HG02642 (cell line): ENCODE results near the gene SULT1A3.
"Not testable (repeated sequence)": the region's sequence is repeated elsewhere in the genome, so short reads cannot be mapped to it uniquely, and the experiment has no call there.

ENCODE experiments used
- ATAC-seq: cut with Tn5 transposase; IDR thresholded peaks from one replicate; pipeline ENCODE4 v1.9.1; 2021; ENCODE audit warnings: mild to moderate bottlenecking; ENCODE audit not compliant: unreplicated experiment, poor library complexity

The SULT1A3 gene

GRCh38 chr16:30186444-30186781 lies 12.6 kb upstream of the SULT1A3 start:
- ATAC-seq, result no peak

- no peak for ATAC-seq
These were observed 12.1 kb upstream of the SULT1A3 start for GRCh38 chr16:30186782-30187555.

GRCh38 chr16:30187556-30187865 lies 11.5 kb upstream of the SULT1A3 start:
- ATAC-seq, result no peak

GRCh38 chr16:30187971-30188561 lies 11.0 kb upstream of the SULT1A3 start:
- ATAC-seq, result no peak

GRCh38 chr16:30191158-30191557 lies 7.9 kb upstream of the SULT1A3 start:
- not testable (repeated sequence) for ATAC-seq

GRCh38 chr16:30193098-30193497 lies 6.0 kb upstream of the SULT1A3 start:
- ATAC-seq, result peak; percentile 6

GRCh38 chr16:30193615-30194014 lies 5.4 kb upstream of the SULT1A3 start, which contains the start of the genes BOLA2B and SLX1A:
TSS of gene BOLA2B (minus strand) at chr16:30193666. CDS start at chr16:30193595, 71 bp downstream.
TSS of gene SLX1A (plus strand) at chr16:30193875. CDS start at chr16:30194085, 210 bp downstream.
- peak; percentile 88 for ATAC-seq

GRCh38 chr16:30194172-30194925 lies 4.7 kb upstream of the SULT1A3 start:
- peak; percentile 68 for ATAC-seq

- ATAC-seq, result not testable (repeated sequence)
These were observed 2.1 kb upstream of the SULT1A3 start for GRCh38 chr16:30197001-30197400.

GRCh38 chr16:30199608-30200343 lies 721 bp downstream of the SULT1A3 start:
- ATAC-seq, result not testable (repeated sequence)

- ATAC-seq, result not testable (repeated sequence)
These were observed 6.6 kb downstream of the SULT1A3 start for GRCh38 chr16:30205541-30206236.

GRCh38 chr16:30206252-30206651 lies 7.2 kb downstream of the SULT1A3 start:
- not testable (repeated sequence) for ATAC-seq

GRCh38 chr16:30207063-30207704 lies 8.1 kb downstream of the SULT1A3 start:
- ATAC-seq, result not testable (repeated sequence)

- ATAC-seq, result not testable (repeated sequence)
These were observed 10.0 kb downstream of the SULT1A3 start for GRCh38 chr16:30209032-30209431.

- not testable (repeated sequence) for ATAC-seq
These were observed 12.4 kb downstream of the SULT1A3 start for GRCh38 chr16:30211414-30211813.

- not testable (repeated sequence) for ATAC-seq
These were observed 18.0 kb downstream of the SULT1A3 start for GRCh38 chr16:30217082-30217481.

GRCh38 chr16:30248379-30248778 lies 49.3 kb downstream of the SULT1A3 start, which contains the start of gene NPIPB13:
TSS of gene NPIPB13 (minus strand) at chr16:30248479. CDS start at chr16:30245573, 2,906 bp downstream.
- ATAC-seq, result not testable (repeated sequence)
